Prostate gland (tissue), 2 donors: Measurements from ENCODE around the gene TRIM24.

Experiments
- CTCF ChIP-seq, 4 experiments: fragments of 200-600 bp in 2 of 4; fragments of 450-650 bp in 2 of 4; sonication (generic) in 2 of 4; IDR thresholded peaks; 1 replicate in 3 of 4; 2 replicates in 1 of 4; pipeline ENCODE4 v1.5.1; 2016 to 2019; ENCODE audit warnings: antibody characterized with exemption in 4 of 4, mild to moderate bottlenecking in 2 of 4, moderate library complexity in 2 of 4
- POLR2A ChIP-seq: fragments of 450-650 bp; IDR thresholded peaks from one replicate; pipeline ENCODE4 v1.6.1; 2016; ENCODE audit warnings: antibody characterized with exemption, mild to moderate bottlenecking
- POLR2AphosphoS5 ChIP-seq: sonication (generic); formaldehyde crosslinking; IDR thresholded peaks from one replicate; pipeline ENCODE4 v1.6.1; 2017; ENCODE audit warnings: antibody characterized with exemption

GRCh38 chr7:138505361-138505873, 45.4 kb downstream of the TRIM24 start:
- TF ChIP-seq CTCF (IDR thresholded peaks at IDR 0.05) = no peak
- no peak for TF ChIP-seq POLR2AphosphoS5
- no peak for TF ChIP-seq POLR2A
